Activated B cell treated with CpG ODN at 0.5 μM for 24 hours (primary cell): ENCODE measurements around the gene PDZRN4. TPM values are rescaled to one million over a fixed set of nuclear protein-coding genes. Genes with fewer than 3 reads are reported as not detected.

Experiments used
- ATAC-seq: fragments of 200-7000 bp; cut with Tn5 transposase; one replicate; pipeline ENCODE4 v1.10.0; 2021; ENCODE audit warnings: low read depth, mild to moderate bottlenecking, moderate library complexity
- CTCF ChIA-PET: fragments of 350-600 bp; sonication (Branson Sonifier 250); formaldehyde crosslinking; loops from one replicate; lab custom pipeline; 2021; ENCODE audit warnings: antibody characterized with exemption; lab: Charles Lee
- POLR2A ChIA-PET: fragments of 350-600 bp; sonication (Branson Sonifier 250); formaldehyde crosslinking; loops from one replicate; lab custom pipeline; 2021; ENCODE audit warnings: antibody characterized with exemption; lab: Charles Lee
- DNase-seq: peaks from one replicate; pipeline ENCODE4 v3.0.0; 2022
- H3K27ac Mint-ChIP-seq: one replicate; pipeline ENCODE4 v1.8.0; 2020; ENCODE audit warnings: mixed read lengths
- H3K27me3 Mint-ChIP-seq: one replicate; pipeline ENCODE4 v1.8.0; 2021; ENCODE audit warnings: mixed read lengths
- H3K36me3 Mint-ChIP-seq: one replicate; pipeline ENCODE4 v1.8.0; 2021; ENCODE audit warnings: low read depth, mixed read lengths
- H3K4me1 Mint-ChIP-seq: one replicate; pipeline ENCODE4 v1.8.0; 2021; ENCODE audit warnings: mixed read lengths
- H3K4me3 Mint-ChIP-seq: one replicate; pipeline ENCODE4 v1.8.0; 2020; ENCODE audit warnings: mild to moderate bottlenecking, mixed read lengths
- H3K9me3 Mint-ChIP-seq: one replicate; pipeline ENCODE4 v1.8.0; 2020; ENCODE audit warnings: mixed read lengths
- CTCF ChIP-seq: fragments of 200-600 bp; IDR thresholded peaks from one replicate; pipeline ENCODE4 v1.8.0; 2022; ENCODE audit warnings: antibody characterized with exemption, mild to moderate bottlenecking
- intact Hi-C: fragments of 100-400 bp; cut with micrococcal nuclease; formaldehyde crosslinking; loops from one replicate; pipeline ENCODE4 v1.15.1; 2024
- total RNA-seq: library from RNA; stranded (reverse); gene quantifications from 2 replicates; pipeline ENCODE4 v1.2.3, GENCODE V29; 2022

The PDZRN4 gene
- total RNA-seq, 1 donor from 2014 or later, result not detected

- POLR2A ChIA-PET, result no interaction called here
- Mint-ChIP-seq H3K4me3 (no peak overlapping the region), H3K4me1 (no peaks in the 10 kb centered on the region), H3K36me3 (no peaks in the 10 kb centered on the region), H3K9me3 (no peaks in the 10 kb centered on the region), H3K27ac (no peak overlapping the region), H3K27me3 (peaks cover 7% of the 10 kb centered on the region)
- CTCF ChIA-PET, result no interaction called here
- DNase-seq (no peak), ATAC-seq (no peak)
- intact Hi-C loops, result no loop called here
- TF ChIP-seq CTCF, result no peak
Measured at GRCh38 chr12:41496009-41496408, 307.9 kb downstream of the PDZRN4 start.

- no peak for TF ChIP-seq CTCF
- Mint-ChIP-seq H3K27me3 (peaks cover 7% of the 10 kb centered on the region), H3K9me3 (no peaks in the 10 kb centered on the region), H3K36me3 (no peaks in the 10 kb centered on the region), H3K4me1 (no peaks in the 10 kb centered on the region), H3K4me3 (no peak overlapping the region), H3K27ac (no peak overlapping the region)
- no peak for ATAC-seq
- intact Hi-C loops, result no loop called here
- POLR2A ChIA-PET, result no interaction called here
- DNase-seq, result no peak
- CTCF ChIA-PET, result no interaction called here
Measured at GRCh38 chr12:41497409-41497808, 309.3 kb downstream of the PDZRN4 start.

GRCh38 chr12:41504976-41505375, 316.9 kb downstream of the PDZRN4 start:
- Mint-ChIP-seq H3K4me1 (peaks cover 3% of the 10 kb centered on the region), H3K27ac (no peak overlapping the region), H3K36me3 (no peaks in the 10 kb centered on the region), H3K9me3 (no peaks in the 10 kb centered on the region), H3K27me3 (no peaks in the 10 kb centered on the region), H3K4me3 (no peak overlapping the region)
- ATAC-seq, result no peak
- TF ChIP-seq CTCF, result no peak
- ChIA-PET CTCF (no interaction called here), POLR2A (no interaction called here)
- intact Hi-C loops, result no loop called here
- no peak for DNase-seq

GRCh38 chr12:41507286-41507685, 319.2 kb downstream of the PDZRN4 start:
- Mint-ChIP-seq H3K4me3 (no peak overlapping the region), H3K4me1 (peaks cover 11% of the 10 kb centered on the region), H3K27ac (no peak overlapping the region), H3K9me3 (no peaks in the 10 kb centered on the region), H3K27me3 (no peaks in the 10 kb centered on the region), H3K36me3 (no peaks in the 10 kb centered on the region)
- ATAC-seq (no peak), DNase-seq (no peak)
- POLR2A ChIA-PET, result no interaction called here
- CTCF ChIA-PET, result no interaction called here
- TF ChIP-seq CTCF, result no peak
- intact Hi-C loops, result no loop called here

- DNase-seq, result no peak
- H3K9me3 Mint-ChIP-seq, result no peaks in the 10 kb centered on the region
- H3K27ac Mint-ChIP-seq, result no peak overlapping the region
- TF ChIP-seq CTCF, result no peak
- no peak overlapping the region for H3K4me3 Mint-ChIP-seq
- no peaks in the 10 kb centered on the region for H3K36me3 Mint-ChIP-seq
- intact Hi-C loops, result loop anchor here (10.0 kb wide), 1 partner anchor 515 kb away; no protein-coding TSS in a partner anchor
- ChIA-PET CTCF (no interaction called here), POLR2A (no interaction called here)
- H3K4me1 Mint-ChIP-seq, result peaks cover 12% of the 10 kb centered on the region
- no peak for ATAC-seq
- no peaks in the 10 kb centered on the region for H3K27me3 Mint-ChIP-seq
Measured at GRCh38 chr12:41509271-41510055, 321.3 kb downstream of the PDZRN4 start.
